ENCODE results near the gene MYO5C.

GRCh38 chr15:52287114-52287513 is 8.5 kb downstream of the MYO5C start:
- no peak for TF ChIP-seq CTCF (IDR thresholded peaks at IDR 0.05)
- TF ChIP-seq POLR2AphosphoS5 (IDR thresholded peaks at IDR 0.05): no peak

Data from breast epithelium (tissue), 3 donors.